ENCODE measurements around the gene NBEA. TPM values are rescaled to one million over a fixed set of nuclear protein-coding genes. Genes with fewer than 3 reads are reported as not detected.

Gene NBEA
- total RNA-seq, 1 experiment from 2014 or later: 4.1 TPM

DNA sequence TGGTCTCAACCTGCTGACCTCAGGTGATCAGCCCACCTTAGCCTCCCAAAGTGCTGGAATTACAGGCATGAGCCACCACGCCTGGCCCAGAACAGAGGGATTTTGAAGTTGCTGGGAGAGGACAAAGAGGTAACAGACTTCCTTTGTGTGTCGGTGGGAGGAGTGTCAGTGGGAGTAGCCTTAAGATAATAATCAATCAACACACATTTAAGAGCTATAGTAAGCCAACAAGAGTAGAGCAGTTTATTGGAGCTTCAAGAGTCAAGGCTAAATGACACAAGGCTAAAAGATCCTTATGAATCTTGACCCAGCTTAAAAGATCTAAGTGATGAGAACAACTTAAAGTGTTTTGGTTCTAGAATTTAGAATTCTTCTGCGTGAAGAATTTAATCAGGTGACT lies 47.3 kb upstream of the NBEA start:
- DNase-seq (ENCODE audit: low read depth, low spot score): no peak
- BruUV-seq (replicated peaks): no TSS peak
- POLR2A ChIA-PET: no interaction called here
- intact Hi-C loops (cut with micrococcal nuclease): no loop called here
- H3K27me3 ChIP-seq (ENCODE audit: insufficient read depth, low read length): no peaks in the 10 kb centered on the region
- H3K4me3 ChIP-seq (replicated peaks in 1 of 2; ENCODE audit: low read depth in 1 of 2, low read length in 2 of 2): no peak overlapping the region
- no peaks in the 10 kb centered on the region for H3K9me2 ChIP-seq (ENCODE audit: insufficient read depth)
- H3K4me2 ChIP-seq (ENCODE audit: low read length): no peak overlapping the region
- no peak overlapping the region for H3K27ac ChIP-seq (ENCODE audit: low read depth, low read length)
- RAD21 ChIA-PET (ENCODE audit: low non-redundant PET in 1 of 2, low total read pairs in 2 of 2, uncharacterized antibody in 2 of 2, unreplicated experiment in 2 of 2): no interaction called here
- TF ChIP-seq EGR1 (IDR thresholded peaks at IDR 0.05; ENCODE audit: low read depth) (no peak), SP1 (IDR thresholded peaks at IDR 0.05; ENCODE audit: low read depth) (no peak), CEBPB (IDR thresholded peaks at IDR 0.05; ENCODE audit: low read depth) (no peak), POLR2A (IDR thresholded peaks at IDR 0.05; ENCODE audit: borderline replicate concordance, extremely low read depth, insufficient read depth, insufficient read length) (no peak), SIN3A (IDR thresholded peaks at IDR 0.05; ENCODE audit: low read depth) (no peak), TCF7L2 (IDR thresholded peaks at IDR 0.05; ENCODE audit: borderline replicate concordance, extremely low read depth, insufficient read depth, insufficient read length) (no peak), CBX3 (IDR thresholded peaks at IDR 0.05; ENCODE audit: low read depth) (no peak), ZFX (IDR thresholded peaks at IDR 0.05) (no peak)
- H3K36me3 ChIP-seq (ENCODE audit: control insufficient read depth in 1 of 2, insufficient read depth in 2 of 2, low read length in 2 of 2): no peaks in the 10 kb centered on the region
- no peak overlapping the region for H2AFZ ChIP-seq (ENCODE audit: low read depth, low read length, poor library complexity, severe bottlenecking)
- H3K9ac ChIP-seq (ENCODE audit: low read length): no peak overlapping the region
- no peaks in the 10 kb centered on the region for H3K79me2 ChIP-seq (ENCODE audit: insufficient read depth, low read length)
- no peaks in the 10 kb centered on the region for H3K4me1 ChIP-seq (ENCODE audit: control insufficient read depth in 1 of 2, insufficient read depth in 2 of 2, low read length in 2 of 2)
- no peaks in the 10 kb centered on the region for H3K9me3 ChIP-seq (ENCODE audit: control insufficient read depth in 1 of 2, insufficient read depth in 1 of 2, low read depth in 1 of 2, low read length in 2 of 2)
- ATAC-seq: no peak
- CTCF ChIA-PET: no interaction called here
- H4K20me1 ChIP-seq (ENCODE audit: insufficient read depth): no peaks in the 10 kb centered on the region

DNA sequence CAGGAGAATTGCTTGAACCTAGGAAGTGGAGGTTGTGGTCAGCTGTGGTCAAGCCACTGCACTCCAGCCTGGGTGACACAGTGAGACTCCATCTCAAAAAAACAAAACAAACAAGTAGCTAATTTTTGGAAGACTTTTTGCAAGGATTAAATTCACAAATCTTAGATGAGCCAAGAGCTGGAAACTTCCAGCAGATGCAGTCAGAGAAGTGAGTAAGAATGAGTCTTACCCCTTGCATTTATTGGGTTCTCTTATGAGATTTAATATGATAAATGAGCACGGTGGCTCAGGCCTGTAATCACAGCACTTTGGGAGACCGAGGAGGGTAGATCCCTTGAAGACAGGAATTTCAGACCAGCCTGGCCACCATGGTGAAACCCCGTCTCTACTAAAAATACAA lies 44.9 kb upstream of the NBEA start:
- no TSS peak for BruUV-seq (replicated peaks)

More for the DNA sequence above, 44.9 kb upstream of the NBEA start:
- H3K9me3 ChIP-seq (ENCODE audit: control insufficient read depth in 1 of 2, insufficient read depth in 1 of 2, low read depth in 1 of 2, low read length in 2 of 2): no peaks in the 10 kb centered on the region
- H3K4me1 ChIP-seq (ENCODE audit: control insufficient read depth in 1 of 2, insufficient read depth in 2 of 2, low read length in 2 of 2): no peaks in the 10 kb centered on the region
- RAD21 ChIA-PET (ENCODE audit: low non-redundant PET in 1 of 2, low total read pairs in 2 of 2, uncharacterized antibody in 2 of 2, unreplicated experiment in 2 of 2): no interaction called here
- H3K36me3 ChIP-seq (ENCODE audit: control insufficient read depth in 1 of 2, insufficient read depth in 2 of 2, low read length in 2 of 2): no peaks in the 10 kb centered on the region
- H3K79me2 ChIP-seq (ENCODE audit: insufficient read depth, low read length): no peaks in the 10 kb centered on the region
- POLR2A ChIA-PET: no interaction called here
- no peaks in the 10 kb centered on the region for H4K20me1 ChIP-seq (ENCODE audit: insufficient read depth)
- intact Hi-C loops (cut with micrococcal nuclease): no loop called here
- H3K4me2 ChIP-seq (ENCODE audit: low read length): no peak overlapping the region
- H3K27me3 ChIP-seq (ENCODE audit: insufficient read depth, low read length): no peaks in the 10 kb centered on the region
- no peak overlapping the region for H3K4me3 ChIP-seq (replicated peaks in 1 of 2; ENCODE audit: low read depth in 1 of 2, low read length in 2 of 2)
- no peak overlapping the region for H3K27ac ChIP-seq (ENCODE audit: low read depth, low read length)
- no peak overlapping the region for H2AFZ ChIP-seq (ENCODE audit: low read depth, low read length, poor library complexity, severe bottlenecking)
- no peaks in the 10 kb centered on the region for H3K9me2 ChIP-seq (ENCODE audit: insufficient read depth)
- H3K9ac ChIP-seq (ENCODE audit: low read length): no peak overlapping the region
- TF ChIP-seq, protein P1, sequence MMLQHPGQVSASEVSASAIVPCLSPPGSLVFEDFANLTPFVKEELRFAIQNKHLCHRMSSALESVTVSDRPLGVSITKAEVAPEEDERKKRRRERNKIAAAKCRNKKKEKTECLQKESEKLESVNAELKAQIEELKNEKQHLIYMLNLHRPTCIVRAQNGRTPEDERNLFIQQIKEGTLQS (IDR thresholded peaks at IDR 0.05): no peak
- no peak for TF ChIP-seq FOSL1 (IDR thresholded peaks at IDR 0.05; ENCODE audit: low read depth)
- TF ChIP-seq, protein P2, sequence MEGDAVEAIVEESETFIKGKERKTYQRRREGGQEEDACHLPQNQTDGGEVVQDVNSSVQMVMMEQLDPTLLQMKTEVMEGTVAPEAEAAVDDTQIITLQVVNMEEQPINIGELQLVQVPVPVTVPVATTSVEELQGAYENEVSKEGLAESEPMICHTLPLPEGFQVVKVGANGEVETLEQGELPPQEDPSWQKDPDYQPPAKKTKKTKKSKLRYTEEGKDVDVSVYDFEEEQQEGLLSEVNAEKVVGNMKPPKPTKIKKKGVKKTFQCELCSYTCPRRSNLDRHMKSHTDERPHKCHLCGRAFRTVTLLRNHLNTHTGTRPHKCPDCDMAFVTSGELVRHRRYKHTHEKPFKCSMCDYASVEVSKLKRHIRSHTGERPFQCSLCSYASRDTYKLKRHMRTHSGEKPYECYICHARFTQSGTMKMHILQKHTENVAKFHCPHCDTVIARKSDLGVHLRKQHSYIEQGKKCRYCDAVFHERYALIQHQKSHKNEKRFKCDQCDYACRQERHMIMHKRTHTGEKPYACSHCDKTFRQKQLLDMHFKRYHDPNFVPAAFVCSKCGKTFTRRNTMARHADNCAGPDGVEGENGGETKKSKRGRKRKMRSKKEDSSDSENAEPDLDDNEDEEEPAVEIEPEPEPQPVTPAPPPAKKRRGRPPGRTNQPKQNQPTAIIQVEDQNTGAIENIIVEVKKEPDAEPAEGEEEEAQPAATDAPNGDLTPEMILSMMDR (IDR thresholded peaks at IDR 0.05 in 2 of 3, conservative IDR thresholded peaks at IDR 0.05 in 1 of 3; ENCODE audit: borderline replicate concordance in 1 of 3, insufficient read depth in 1 of 3, low read depth in 2 of 3, low read length in 2 of 3): no peak
- no peak for TF ChIP-seq SRF (IDR thresholded peaks at IDR 0.05; ENCODE audit: low read depth)
- no peak for TF ChIP-seq RAD21 (IDR thresholded peaks at IDR 0.05; ENCODE audit: low read depth)
- TF ChIP-seq TCF7L2 (IDR thresholded peaks at IDR 0.05; ENCODE audit: borderline replicate concordance, extremely low read depth, insufficient read depth, insufficient read length): no peak
- no peak for TF ChIP-seq ZFX (IDR thresholded peaks at IDR 0.05)
- TF ChIP-seq SIN3A (IDR thresholded peaks at IDR 0.05; ENCODE audit: low read depth): no peak
- no peak for TF ChIP-seq JUND (IDR thresholded peaks at IDR 0.05)
- TF ChIP-seq, protein P3, sequence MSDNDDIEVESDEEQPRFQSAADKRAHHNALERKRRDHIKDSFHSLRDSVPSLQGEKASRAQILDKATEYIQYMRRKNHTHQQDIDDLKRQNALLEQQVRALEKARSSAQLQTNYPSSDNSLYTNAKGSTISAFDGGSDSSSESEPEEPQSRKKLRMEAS (IDR thresholded peaks at IDR 0.05): no peak
- no peak for TF ChIP-seq CEBPB (IDR thresholded peaks at IDR 0.05; ENCODE audit: low read depth)
- TF ChIP-seq, protein P4, sequence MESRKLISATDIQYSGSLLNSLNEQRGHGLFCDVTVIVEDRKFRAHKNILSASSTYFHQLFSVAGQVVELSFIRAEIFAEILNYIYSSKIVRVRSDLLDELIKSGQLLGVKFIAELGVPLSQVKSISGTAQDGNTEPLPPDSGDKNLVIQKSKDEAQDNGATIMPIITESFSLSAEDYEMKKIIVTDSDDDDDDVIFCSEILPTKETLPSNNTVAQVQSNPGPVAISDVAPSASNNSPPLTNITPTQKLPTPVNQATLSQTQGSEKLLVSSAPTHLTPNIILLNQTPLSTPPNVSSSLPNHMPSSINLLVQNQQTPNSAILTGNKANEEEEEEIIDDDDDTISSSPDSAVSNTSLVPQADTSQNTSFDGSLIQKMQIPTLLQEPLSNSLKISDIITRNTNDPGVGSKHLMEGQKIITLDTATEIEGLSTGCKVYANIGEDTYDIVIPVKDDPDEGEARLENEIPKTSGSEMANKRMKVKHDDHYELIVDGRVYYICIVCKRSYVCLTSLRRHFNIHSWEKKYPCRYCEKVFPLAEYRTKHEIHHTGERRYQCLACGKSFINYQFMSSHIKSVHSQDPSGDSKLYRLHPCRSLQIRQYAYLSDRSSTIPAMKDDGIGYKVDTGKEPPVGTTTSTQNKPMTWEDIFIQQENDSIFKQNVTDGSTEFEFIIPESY (IDR thresholded peaks at IDR 0.05; ENCODE audit: extremely low read depth, insufficient replicate concordance, low read length): no peak
- CTCF ChIA-PET: no interaction called here
- DNase-seq (ENCODE audit: low read depth, low spot score) (no peak), ATAC-seq (no peak)
